HG02798 (cell line): ENCODE data around the gene RPGR.

Experiments used
- ATAC-seq: cut with Tn5 transposase; IDR thresholded peaks from one replicate; pipeline ENCODE4 v1.9.1; 2021; ENCODE audit warnings: mild to moderate bottlenecking; ENCODE audit not compliant: unreplicated experiment, poor library complexity

Gene RPGR

GRCh38 chrX:38262715-38263620 is 64.3 kb downstream of the RPGR start:
- no peak for ATAC-seq

GRCh38 chrX:38260231-38260630 is 67.1 kb downstream of the RPGR start:
- ATAC-seq, result peak; percentile 71

GRCh38 chrX:38256019-38256418 is 71.3 kb downstream of the RPGR start:
- no peak for ATAC-seq

- no peak for ATAC-seq
These were observed 77.3 kb downstream of the RPGR start for GRCh38 chrX:38249965-38250364.

- ATAC-seq, result no peak
These were observed 80.3 kb downstream of the RPGR start for GRCh38 chrX:38247051-38247450.

- no peak for ATAC-seq
These were observed 86.8 kb downstream of the RPGR start for GRCh38 chrX:38240541-38240940.

- ATAC-seq, result no peak
These were observed 90.3 kb downstream of the RPGR start for GRCh38 chrX:38236901-38237615.

- no peak for ATAC-seq
These were observed 93.2 kb downstream of the RPGR start for GRCh38 chrX:38233891-38234667.

GRCh38 chrX:38232079-38232686 is 95.1 kb downstream of the RPGR start:
- ATAC-seq, result no peak

- no peak for ATAC-seq
These were observed 102.2 kb downstream of the RPGR start for GRCh38 chrX:38225093-38225492.

GRCh38 chrX:38224160-38224559 is 103.1 kb downstream of the RPGR start:
- no peak for ATAC-seq

- no peak for ATAC-seq
These were observed 105.8 kb downstream of the RPGR start for GRCh38 chrX:38221391-38221929.

- ATAC-seq, result no peak
These were observed 106.6 kb downstream of the RPGR start, which contains the start of gene SRPX for GRCh38 chrX:38220415-38221390. Gene SRPX, minus strand, starts transcription at chrX:38220871. Its CDS starts 79 bp downstream, at chrX:38220792.

- ATAC-seq, result peak; percentile 45
These were observed 107.3 kb downstream of the RPGR start for GRCh38 chrX:38220024-38220414.
